ENCODE results near the gene SERPINH1.

The SERPINH1 gene

GRCh38 chr11:75555079-75555811 lies 6.8 kb upstream of the SERPINH1 start:
- no peak for DNase-seq (ENCODE audit: low read depth in 2 of 2)

GRCh38 chr11:75556275-75556674 lies 5.8 kb upstream of the SERPINH1 start:
- no peak for DNase-seq (ENCODE audit: low read depth in 2 of 2)

- no peak for DNase-seq (ENCODE audit: low read depth in 2 of 2)
These were observed 4.2 kb upstream of the SERPINH1 start for GRCh38 chr11:75557666-75558494.

- no peak for DNase-seq (ENCODE audit: low read depth in 2 of 2)
These were observed 2.9 kb upstream of the SERPINH1 start for GRCh38 chr11:75558939-75559843.

GRCh38 chr11:75560644-75561043 lies 1.4 kb upstream of the SERPINH1 start:
- no peak for DNase-seq (ENCODE audit: low read depth in 2 of 2)

GRCh38 chr11:75561426-75562047 lies 516 bp upstream of the SERPINH1 start:
- DNase-seq (ENCODE audit: low read depth in 2 of 2): no peak

GRCh38 chr11:75562836-75563484 lies 907 bp downstream of the SERPINH1 start:
- no peak for DNase-seq (ENCODE audit: low read depth in 2 of 2)

GRCh38 chr11:75563501-75563977 lies 1.5 kb downstream of the SERPINH1 start:
- no peak for DNase-seq (ENCODE audit: low read depth in 2 of 2)

GRCh38 chr11:75563978-75564552 lies 2.0 kb downstream of the SERPINH1 start:
- no peak for DNase-seq (ENCODE audit: low read depth in 2 of 2)

GRCh38 chr11:75565221-75565814 lies 3.3 kb downstream of the SERPINH1 start:
- no peak for DNase-seq (ENCODE audit: low read depth in 2 of 2)

GRCh38 chr11:75565916-75566762 lies 4.1 kb downstream of the SERPINH1 start:
- DNase-seq (ENCODE audit: low read depth in 2 of 2): no peak

- DNase-seq (ENCODE audit: low read depth in 2 of 2): no peak
These were observed 4.8 kb downstream of the SERPINH1 start for GRCh38 chr11:75566763-75567279.

GRCh38 chr11:75567971-75568370 lies 5.9 kb downstream of the SERPINH1 start:
- DNase-seq (ENCODE audit: low read depth in 2 of 2): no peak

GRCh38 chr11:75568616-75569219 lies 6.7 kb downstream of the SERPINH1 start:
- no peak for DNase-seq (ENCODE audit: low read depth in 2 of 2)

- no peak for DNase-seq (ENCODE audit: low read depth in 2 of 2)
These were observed 8.6 kb downstream of the SERPINH1 start for GRCh38 chr11:75570559-75571139.

GRCh38 chr11:75571625-75572024 lies 9.6 kb downstream of the SERPINH1 start:
- DNase-seq (ENCODE audit: low read depth in 2 of 2): no peak

GRCh38 chr11:75572744-75573143 lies 10.7 kb downstream of the SERPINH1 start:
- DNase-seq (ENCODE audit: low read depth in 2 of 2): no peak

Measured in stimulated activated CD8-positive, alpha-beta memory T cell treated with anti-CD3 and anti-CD28 coated beads, Interleukin-2, amount 100 ng/mL, for 48 hours (primary cell).